HG03575 (cell line): ENCODE measurements around the gene STK4.
"Not testable (repeated sequence)": the region's sequence is repeated elsewhere in the genome, so short reads cannot be mapped to it uniquely, and the experiment has no call there.

ENCODE experiments used
- ATAC-seq: cut with Tn5 transposase; IDR thresholded peaks from one replicate; pipeline ENCODE4 v1.9.1; 2021; ENCODE audit not compliant: unreplicated experiment, insufficient number of reproducible peaks, low FRiP score; ENCODE audit errors: extremely low read depth

The STK4 gene

DNA sequence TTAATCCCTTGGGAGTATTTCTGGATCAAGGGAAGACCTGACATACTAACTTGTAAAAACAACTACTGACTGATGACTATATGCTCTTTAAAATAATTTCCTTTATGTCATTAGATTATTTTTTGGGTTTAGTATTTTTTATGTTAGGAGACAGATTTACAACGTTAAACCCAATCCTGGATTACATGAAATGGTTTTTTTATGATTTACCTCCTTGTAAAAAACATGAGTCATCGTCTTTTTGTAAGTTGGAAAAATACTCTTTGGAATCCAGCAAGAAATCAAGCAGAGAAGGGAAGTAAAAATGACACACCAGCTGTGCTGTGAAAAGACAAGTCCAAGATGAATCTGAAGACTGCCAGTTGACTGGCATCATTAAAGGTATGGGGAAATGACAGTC, 6.7 kb downstream of the STK4 start:
- ATAC-seq = no peak

GRCh38 chr20:44976698-44977097, 10.4 kb downstream of the STK4 start:
- no peak for ATAC-seq

- ATAC-seq = no peak
Observed at GRCh38 chr20:44979090-44979621, 12.8 kb downstream of the STK4 start.

DNA sequence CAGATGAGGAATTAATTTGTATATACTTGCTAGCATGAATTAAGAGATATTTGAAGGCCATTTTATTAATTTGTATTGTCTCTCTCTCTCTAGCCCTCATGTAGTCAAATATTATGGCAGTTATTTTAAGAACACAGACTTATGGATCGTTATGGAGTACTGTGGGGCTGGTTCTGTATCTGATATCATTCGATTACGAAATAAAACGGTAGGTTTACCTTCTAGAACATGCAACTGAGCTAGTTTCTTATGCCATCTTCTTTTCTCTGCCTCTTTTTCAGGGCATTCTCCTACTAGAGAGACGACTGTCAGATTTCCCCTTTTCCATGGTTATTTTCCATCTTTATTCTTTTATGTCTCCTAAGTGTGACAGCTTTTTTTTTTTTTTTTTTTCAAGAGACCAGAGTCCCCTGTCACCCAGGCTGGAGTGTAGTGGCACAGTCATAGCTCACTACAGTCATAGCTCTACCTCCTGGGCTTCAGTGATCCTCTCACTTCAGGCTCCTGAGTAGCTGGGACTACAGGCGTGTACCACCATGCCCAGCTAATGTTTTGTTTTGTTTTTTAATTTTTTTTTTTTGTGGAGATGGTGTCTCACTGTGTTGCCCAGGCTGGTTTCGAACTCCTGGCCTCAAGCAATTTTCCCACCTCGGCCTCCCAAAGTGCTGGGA, 15.6 kb downstream of the STK4 start:
- ATAC-seq = no peak

GRCh38 chr20:44983093-44983674, 16.9 kb downstream of the STK4 start:
- ATAC-seq = no peak

DNA sequence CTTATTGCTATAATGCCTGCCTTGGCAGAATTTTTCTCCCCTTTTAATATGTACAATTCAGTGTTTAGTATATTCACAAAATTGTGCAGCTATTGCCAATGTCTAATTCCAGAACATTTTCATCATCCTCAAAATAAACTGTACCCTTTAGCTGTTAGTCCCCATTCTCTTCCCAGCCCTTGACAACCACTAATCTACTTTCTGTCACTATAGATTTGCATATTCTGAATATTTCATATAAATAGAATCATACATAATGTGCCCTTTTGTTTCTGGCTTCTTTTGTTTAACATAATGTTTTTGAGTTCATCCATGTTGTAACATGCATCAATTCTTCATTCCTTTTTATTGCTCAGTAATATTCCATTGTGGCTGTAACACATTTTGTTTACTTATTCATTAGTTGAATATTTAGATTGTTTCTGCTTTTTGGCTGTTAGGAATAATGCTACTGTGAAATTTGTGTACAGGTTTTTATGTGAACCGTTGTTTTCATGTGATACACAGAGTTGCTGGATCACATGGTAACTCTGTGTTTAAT, 22.4 kb downstream of the STK4 start:
- no peak for ATAC-seq

DNA sequence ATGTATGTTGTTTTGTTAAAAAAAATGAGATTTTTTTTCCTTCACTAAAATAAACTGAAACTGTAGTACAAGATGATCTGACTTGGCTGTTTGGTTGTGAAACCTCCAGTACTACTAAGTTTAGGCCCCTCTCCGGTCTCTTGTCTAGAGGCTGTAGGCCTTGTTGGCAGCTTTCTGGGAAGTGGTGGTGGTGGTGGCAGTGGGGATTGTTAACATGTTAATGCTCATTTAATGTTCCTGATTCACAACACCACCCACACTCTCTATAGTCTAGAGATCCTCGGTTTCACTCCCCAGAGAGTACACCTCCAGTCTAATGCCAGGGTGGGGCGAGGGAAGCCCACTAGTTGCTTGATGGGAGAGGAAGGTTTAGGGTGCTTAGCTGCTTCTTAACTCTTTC, 24.1 kb downstream of the STK4 start:
- no peak for ATAC-seq

- no peak for ATAC-seq
Observed at GRCh38 chr20:44990957-44991356, 24.6 kb downstream of the STK4 start.

- ATAC-seq = no peak
Observed at GRCh38 chr20:44993343-44993742, 27.0 kb downstream of the STK4 start.

DNA sequence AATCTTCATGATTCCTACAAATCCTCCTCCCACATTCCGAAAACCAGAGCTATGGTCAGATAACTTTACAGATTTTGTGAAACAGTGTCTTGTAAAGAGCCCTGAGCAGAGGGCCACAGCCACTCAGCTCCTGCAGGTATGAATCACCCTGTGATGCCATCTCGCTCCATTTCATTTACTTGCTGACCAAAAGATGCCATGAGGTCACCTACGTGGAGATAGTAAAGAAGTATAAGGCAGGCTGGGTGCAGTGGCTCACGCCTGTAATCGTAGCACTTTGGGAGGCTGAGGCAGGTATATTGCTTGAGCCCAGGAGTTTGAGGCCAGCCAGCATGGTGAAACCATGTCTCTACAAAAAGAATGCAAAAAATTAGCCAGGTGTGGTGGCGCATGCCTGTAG, 30.9 kb downstream of the STK4 start:
- no peak for ATAC-seq

DNA sequence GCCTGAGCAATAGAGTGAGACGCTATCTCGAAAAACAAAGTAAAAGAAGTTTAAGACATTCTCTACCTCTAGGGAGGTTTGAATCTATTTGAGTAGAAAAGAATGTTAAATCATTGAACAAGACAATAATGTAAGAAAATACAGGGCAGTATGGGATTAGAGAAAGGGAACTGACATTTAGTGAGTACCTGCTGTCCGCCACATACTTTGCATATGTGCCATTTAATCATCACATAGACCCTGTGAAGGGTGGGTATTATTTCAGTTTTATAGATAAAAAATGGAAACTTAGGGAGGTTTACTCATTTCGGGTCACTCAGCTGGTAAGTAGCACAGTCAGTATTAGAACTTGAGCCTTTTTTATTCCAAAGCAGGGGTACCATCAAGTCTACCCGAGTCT, 31.4 kb downstream of the STK4 start:
- no peak for ATAC-seq

DNA sequence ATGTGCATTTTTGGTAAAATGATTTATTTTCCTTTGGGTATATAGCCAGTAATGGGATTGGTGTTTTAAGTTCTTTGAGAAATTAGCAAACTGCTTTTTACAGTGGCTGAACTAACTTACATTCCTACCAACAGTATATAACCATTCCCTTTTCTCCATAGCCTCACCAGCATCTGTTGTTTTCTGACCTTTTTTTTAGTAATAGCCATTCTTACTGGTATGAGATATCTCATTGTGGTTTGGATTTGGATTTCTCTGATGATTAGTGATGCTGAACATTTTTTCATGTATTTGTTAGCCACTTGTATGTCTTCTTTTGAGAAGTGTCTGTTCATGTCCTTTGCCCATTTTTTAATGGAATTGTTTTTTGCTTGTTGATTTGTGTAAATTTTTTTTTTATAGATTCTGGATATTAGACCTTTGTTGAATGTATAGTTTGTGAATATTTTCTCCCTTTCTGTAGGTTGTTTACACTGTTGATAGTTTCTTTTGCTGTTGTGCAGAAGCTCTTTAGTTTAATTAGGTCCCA, 42.3 kb downstream of the STK4 start:
- ATAC-seq = no peak

DNA sequence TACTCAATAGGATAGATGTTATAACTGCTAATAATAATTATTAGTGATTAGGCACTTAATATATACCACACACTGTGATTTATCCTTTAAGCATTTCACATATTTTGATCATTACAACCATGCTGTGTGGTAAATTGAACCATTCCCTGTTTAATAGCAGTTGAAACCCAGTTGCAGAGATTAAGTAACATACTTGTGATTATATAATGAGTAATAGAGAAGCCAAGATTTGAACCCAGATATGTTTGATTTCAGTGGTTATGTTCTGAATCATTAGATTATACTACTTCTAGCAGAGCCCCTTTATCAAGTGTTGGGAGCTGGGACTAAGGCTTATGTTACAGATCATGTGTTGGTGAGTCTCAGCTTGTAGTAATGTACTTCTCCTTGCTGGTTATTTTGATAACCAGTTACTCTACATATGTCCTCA, 44.1 kb downstream of the STK4 start:
- no peak for ATAC-seq

- ATAC-seq = no peak
Observed at GRCh38 chr20:45011108-45011526, 44.8 kb downstream of the STK4 start.

DNA sequence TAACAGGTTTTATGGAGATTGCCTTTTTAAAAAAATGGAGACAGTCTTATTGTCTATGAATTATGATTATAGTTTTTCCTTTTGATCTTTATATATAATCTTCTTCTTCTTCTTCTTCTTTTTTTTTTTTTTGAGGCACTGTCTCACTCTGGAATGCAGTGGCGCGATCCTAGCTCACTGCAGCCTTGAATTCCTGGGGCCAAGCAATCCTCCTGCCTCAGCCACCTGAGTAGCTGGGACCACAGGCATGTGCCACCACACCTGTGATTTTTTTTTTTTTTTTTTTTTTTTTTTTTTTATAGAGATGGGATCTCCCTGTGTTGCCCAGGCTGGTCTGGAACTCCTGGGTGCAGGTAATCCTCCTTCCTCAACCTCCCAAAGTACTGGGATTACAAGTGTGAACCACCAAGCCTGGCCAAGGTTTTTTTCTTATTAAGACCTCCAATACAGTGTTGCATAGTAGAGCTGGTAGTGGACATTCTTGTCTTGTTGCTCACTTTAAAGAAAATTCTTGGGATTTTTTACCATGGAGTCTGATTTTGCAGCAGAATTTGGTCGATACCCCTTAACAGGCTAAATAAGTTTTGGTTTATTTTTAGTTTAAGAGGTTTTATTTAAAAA, 46.5 kb downstream of the STK4 start:
- no peak for ATAC-seq

- ATAC-seq = not testable (repeated sequence)
Observed at GRCh38 chr20:45014131-45014530, 47.8 kb downstream of the STK4 start.

DNA sequence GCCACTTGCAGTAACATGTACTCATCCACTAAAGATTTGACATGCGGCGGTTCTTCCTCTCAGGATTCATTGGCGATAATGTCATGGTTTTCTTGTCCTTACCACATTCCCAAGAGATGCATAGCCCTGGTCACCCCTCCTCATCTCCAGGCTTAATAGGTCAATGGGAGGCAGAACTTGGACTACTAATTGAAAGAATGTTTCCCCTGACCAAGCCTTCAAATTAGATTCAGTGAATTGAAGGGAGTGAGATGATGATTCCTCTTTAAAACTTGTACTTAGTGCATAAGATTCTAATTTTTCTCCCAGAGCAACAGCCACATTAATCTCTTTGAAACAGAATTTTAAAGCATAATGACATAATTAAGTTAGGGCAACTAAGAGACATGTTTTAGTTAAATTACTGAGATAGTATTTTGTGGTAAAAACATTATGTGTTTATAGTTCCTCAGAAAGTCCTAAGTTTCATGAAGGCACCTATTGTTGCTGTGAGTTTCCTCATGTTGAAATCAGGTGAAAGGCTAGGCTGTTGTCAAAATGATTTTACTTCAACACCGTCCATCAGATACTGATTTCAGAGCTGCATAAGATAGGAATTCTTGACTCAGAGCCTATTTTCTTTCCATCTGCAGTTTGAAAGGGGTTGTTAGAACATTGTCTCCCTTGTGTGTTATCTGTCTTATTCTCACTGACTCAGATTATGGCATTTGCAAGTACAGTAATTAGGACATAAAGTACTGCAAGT, 48.5 kb downstream of the STK4 start:
- ATAC-seq = no peak

DNA sequence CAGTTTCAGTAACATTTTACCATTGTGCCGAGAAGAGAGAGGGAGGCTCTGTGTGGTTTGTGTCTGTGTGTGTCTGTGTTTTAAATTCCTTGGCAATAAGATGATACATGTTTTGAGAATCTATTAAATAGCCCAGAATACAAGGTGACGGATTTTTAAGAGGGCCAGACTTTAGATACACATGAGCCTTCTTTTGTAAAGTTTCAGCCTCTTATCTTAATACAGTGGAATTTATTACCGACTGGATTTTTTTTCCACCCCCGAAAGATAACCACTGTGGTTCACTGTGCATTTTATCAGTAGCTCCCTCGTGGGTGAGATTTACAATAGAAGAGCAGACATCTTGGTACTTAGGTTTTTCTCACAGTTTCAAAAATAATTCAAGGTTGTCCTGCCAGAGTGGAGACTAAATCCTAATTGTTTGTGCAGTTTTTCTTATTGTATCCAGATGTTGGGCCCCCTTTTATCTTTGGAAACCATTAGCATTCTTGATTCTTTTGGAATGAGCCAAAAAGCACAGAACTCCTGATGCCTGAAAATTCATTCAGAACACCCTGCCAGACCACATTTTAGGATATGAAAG, 49.9 kb downstream of the STK4 start:
- no peak for ATAC-seq

DNA sequence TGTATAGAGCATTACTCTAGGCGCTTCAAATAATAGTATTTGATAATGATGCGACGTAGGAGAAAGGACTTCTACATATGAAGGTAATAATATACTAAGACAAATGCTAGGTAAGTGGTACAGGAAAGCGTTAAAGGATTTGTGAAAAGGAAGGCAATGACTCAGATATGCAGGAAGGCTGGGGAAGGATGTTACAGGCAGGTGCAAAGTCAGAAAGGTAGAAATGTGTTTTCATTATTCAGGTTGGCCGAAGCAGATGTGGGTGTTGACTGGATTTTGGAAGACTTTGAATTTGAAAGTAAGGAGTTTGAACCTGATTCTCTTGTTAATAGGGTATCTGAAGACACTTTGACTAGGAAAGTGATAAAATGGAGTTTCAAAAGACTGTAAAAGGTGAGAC, 51.0 kb downstream of the STK4 start:
- ATAC-seq = no peak
